Measurements from ENCODE around the gene REEP5. TPM values are rescaled to one million over a fixed set of nuclear protein-coding genes. Genes with fewer than 3 reads are reported as not detected.

The REEP5 gene
- total and polyA plus RNA-seq, 9 of the 15 experiments (the other 6 are each of a cell fraction or from before 2014, with no cell fraction given): 14.7 to 102 (median 36.0) TPM

DNA sequence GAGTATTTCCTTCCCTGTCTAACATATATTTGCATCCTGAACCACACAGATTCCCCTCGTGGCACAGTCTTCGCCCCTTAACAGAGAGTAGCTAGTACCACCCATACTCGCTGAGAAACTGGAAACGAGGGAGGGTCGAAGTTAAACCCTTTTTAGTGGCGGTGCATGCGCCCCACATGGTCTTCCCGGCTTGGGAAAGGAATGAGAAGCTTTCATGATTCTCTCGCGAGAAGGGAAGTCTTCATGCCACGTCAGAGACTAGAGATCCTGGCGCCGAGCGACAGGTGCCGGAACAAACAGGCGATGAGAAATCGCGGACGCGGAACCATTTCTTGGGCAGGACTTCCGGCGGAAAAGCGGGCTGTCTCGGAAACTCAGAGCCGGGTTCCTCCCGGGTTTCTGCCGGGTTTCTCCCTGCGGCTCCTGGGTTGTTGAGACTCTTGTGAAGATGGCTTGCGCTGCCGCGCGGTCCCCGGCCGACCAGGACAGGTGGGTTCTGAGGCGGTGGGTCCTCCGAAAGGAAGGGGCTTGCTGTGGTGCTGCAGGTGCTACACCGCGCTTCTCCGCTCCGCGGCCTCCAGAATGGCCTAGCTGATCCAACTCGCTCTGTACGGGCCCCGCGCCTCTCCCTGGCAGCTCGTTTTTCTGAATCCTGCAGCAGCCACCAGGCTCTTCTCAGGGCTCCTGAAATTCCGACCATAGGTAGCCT lies 60.9 kb downstream of the REEP5 start, which contains the start of gene SRP19 (continued):
- TF ChIP-seq TGIF2 (CRISPR knock-in tag; IDR thresholded peaks at IDR 0.05) (no peak), GABPB2 (CRISPR knock-in tag; conservative IDR thresholded peaks at IDR 0.05) (no peak), CBFA2T3 (IDR thresholded peaks at IDR 0.05) (0 out of 2 replicates have a peak, but pooled peaks have one; percentile 6), ZNF134 (CRISPR knock-in tag; conservative IDR thresholded peaks at IDR 0.05) (peak; percentile 32; the same call in 1 of the 2 replicates), FOXK2 (conservative IDR thresholded peaks at IDR 0.05 in 1 of 2, IDR thresholded peaks at IDR 0.05 in 1 of 2; ENCODE audit: low read depth in 2 of 2) (peak; percentile 28 to 51; a peak in 3 of 4 replicates), TARDBP (IDR thresholded peaks at IDR 0.05) (no peak), ZNF780A (CRISPR knock-in tag; IDR thresholded peaks at IDR 0.05) (no peak), ATF7 (IDR thresholded peaks at IDR 0.05) (peak; percentile 86), ZNF165 (CRISPR knock-in tag; IDR thresholded peaks at IDR 0.05; ENCODE audit: borderline replicate concordance) (no peak), ZNF282 (CRISPR knock-in tag; IDR thresholded peaks at IDR 0.05) (no peak), RBM34 (IDR thresholded peaks at IDR 0.05; ENCODE audit: borderline replicate concordance, insufficient read depth, low read length) (no peak), ZNF644 (tag; IDR thresholded peaks at IDR 0.05; ENCODE audit: low read depth) (no peak; the same call in 1 of the 2 replicates), MECOM (CRISPR knock-in tag; IDR thresholded peaks at IDR 0.05) (no peak), BCL6 (CRISPR knock-in tag; IDR thresholded peaks at IDR 0.05) (no peak), ZC3H8 (IDR thresholded peaks at IDR 0.05) (no peak), TEAD1 (CRISPR knock-in tag; IDR thresholded peaks at IDR 0.05) (peak in 1 of 2 experiments; percentile 96; a peak in 2 of 4 replicates), ZNF79 (CRISPR knock-in tag; IDR thresholded peaks at IDR 0.05; ENCODE audit: low read depth) (no peak), MIER1 (IDR thresholded peaks at IDR 0.05; ENCODE audit: low read depth) (no peak), HDGF (IDR thresholded peaks at IDR 0.05) (no peak), MTA1 (IDR thresholded peaks at IDR 0.05; ENCODE audit: borderline replicate concordance) (no peak)
- TF ChIP-seq, protein P1, sequence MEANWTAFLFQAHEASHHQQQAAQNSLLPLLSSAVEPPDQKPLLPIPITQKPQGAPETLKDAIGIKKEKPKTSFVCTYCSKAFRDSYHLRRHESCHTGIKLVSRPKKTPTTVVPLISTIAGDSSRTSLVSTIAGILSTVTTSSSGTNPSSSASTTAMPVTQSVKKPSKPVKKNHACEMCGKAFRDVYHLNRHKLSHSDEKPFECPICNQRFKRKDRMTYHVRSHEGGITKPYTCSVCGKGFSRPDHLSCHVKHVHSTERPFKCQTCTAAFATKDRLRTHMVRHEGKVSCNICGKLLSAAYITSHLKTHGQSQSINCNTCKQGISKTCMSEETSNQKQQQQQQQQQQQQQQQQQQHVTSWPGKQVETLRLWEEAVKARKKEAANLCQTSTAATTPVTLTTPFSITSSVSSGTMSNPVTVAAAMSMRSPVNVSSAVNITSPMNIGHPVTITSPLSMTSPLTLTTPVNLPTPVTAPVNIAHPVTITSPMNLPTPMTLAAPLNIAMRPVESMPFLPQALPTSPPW (CRISPR knock-in tag; IDR thresholded peaks at IDR 0.05): no peak; the same call in 1 of the 2 replicates
- TF ChIP-seq, protein P2, sequence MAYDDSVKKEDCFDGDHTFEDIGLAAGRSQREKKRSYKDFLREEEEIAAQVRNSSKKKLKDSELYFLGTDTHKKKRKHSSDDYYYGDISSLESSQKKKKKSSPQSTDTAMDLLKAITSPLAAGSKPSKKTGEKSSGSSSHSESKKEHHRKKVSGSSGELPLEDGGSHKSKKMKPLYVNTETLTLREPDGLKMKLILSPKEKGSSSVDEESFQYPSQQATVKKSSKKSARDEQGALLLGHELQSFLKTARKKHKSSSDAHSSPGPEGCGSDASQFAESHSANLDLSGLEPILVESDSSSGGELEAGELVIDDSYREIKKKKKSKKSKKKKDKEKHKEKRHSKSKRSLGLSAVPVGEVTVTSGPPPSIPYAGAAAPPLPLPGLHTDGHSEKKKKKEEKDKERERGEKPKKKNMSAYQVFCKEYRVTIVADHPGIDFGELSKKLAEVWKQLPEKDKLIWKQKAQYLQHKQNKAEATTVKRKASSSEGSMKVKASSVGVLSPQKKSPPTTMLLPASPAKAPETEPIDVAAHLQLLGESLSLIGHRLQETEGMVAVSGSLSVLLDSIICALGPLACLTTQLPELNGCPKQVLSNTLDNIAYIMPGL (CRISPR knock-in tag; IDR thresholded peaks at IDR 0.05): peak; percentile 94; the same call in 1 of the 2 replicates
- TF ChIP-seq, protein P3, sequence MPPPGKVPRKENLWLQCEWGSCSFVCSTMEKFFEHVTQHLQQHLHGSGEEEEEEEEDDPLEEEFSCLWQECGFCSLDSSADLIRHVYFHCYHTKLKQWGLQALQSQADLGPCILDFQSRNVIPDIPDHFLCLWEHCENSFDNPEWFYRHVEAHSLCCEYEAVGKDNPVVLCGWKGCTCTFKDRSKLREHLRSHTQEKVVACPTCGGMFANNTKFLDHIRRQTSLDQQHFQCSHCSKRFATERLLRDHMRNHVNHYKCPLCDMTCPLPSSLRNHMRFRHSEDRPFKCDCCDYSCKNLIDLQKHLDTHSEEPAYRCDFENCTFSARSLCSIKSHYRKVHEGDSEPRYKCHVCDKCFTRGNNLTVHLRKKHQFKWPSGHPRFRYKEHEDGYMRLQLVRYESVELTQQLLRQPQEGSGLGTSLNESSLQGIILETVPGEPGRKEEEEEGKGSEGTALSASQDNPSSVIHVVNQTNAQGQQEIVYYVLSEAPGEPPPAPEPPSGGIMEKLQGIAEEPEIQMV (tag; conservative IDR thresholded peaks at IDR 0.05; ENCODE audit: low read depth): peak; percentile 58; the same call in 1 of the 2 replicates
- TF ChIP-seq, protein P4, sequence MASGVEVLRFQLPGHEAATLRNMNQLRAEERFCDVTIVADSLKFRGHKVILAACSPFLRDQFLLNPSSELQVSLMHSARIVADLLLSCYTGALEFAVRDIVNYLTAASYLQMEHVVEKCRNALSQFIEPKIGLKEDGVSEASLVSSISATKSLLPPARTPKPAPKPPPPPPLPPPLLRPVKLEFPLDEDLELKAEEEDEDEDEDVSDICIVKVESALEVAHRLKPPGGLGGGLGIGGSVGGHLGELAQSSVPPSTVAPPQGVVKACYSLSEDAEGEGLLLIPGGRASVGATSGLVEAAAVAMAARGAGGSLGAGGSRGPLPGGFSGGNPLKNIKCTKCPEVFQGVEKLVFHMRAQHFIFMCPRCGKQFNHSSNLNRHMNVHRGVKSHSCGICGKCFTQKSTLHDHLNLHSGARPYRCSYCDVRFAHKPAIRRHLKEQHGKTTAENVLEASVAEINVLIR (CRISPR knock-in tag; IDR thresholded peaks at IDR 0.05): peak; percentile 73
